IMR-90 (cell line): Measurements from ENCODE around the gene PTPRK.

ENCODE experiments used
- CHD1 ChIP-seq: IDR thresholded peaks from 2 replicates; pipeline ENCODE4 v1.6.1; 2012; ENCODE audit warnings: low read depth, low read length, improper control_type of control experiment
- ELK1 ChIP-seq: fragments of 150-350 bp; IDR thresholded peaks from 2 replicates; pipeline ENCODE4 v1.6.1; 2016; ENCODE audit warnings: low read depth, mild to moderate bottlenecking, low read length, moderate library complexity, borderline replicate concordance
- MAZ ChIP-seq: IDR thresholded peaks from 2 replicates; pipeline ENCODE4 v1.6.1; 2012; ENCODE audit warnings: low read depth, mild to moderate bottlenecking, low read length, improper control_type of control experiment, moderate library complexity, borderline replicate concordance
- NFE2L2 ChIP-seq: fragments of 150-350 bp; IDR thresholded peaks from 2 replicates; pipeline ENCODE4 v1.6.1; 2016; ENCODE audit warnings: low read depth, mild to moderate bottlenecking, low read length
- POLR2A ChIP-seq: IDR thresholded peaks from 2 replicates; pipeline ENCODE4 v1.6.1; 2012; ENCODE audit warnings: mild to moderate bottlenecking, low read depth, low read length
- RAD21 ChIP-seq: IDR thresholded peaks from 2 replicates; pipeline ENCODE4 v1.6.1; 2012; ENCODE audit warnings: low read length, improper control_type of control experiment
- RFX5 ChIP-seq: IDR thresholded peaks from 2 replicates; pipeline ENCODE4 v1.8.0; 2012; ENCODE audit warnings: low read depth, mild to moderate bottlenecking, low read length, moderate library complexity
- SMC3 ChIP-seq: fragments of 150-350 bp; IDR thresholded peaks from 2 replicates; pipeline ENCODE4 v1.6.1; 2016; ENCODE audit warnings: low read depth, mild to moderate bottlenecking, antibody characterized with exemption, low read length, moderate library complexity
- TF ChIP-seq, protein P1 (sequence below): conservative IDR thresholded peaks from 2 replicates; pipeline ENCODE4 v1.5.1; 2012; ENCODE audit warnings: mild to moderate bottlenecking, low read depth, low read length, improper control_type of control experiment
- TF ChIP-seq, protein P2 (sequence below): fragments of 150-350 bp; IDR thresholded peaks from 2 replicates; pipeline ENCODE4 v1.6.1; 2017; ENCODE audit warnings: mild to moderate bottlenecking, antibody characterized with exemption, low read length, low read depth

- TF ChIP-seq RFX5 (no peak), POLR2A (no peak), CHD1 (no peak), MAZ (no peak), ELK1 (no peak), NFE2L2 (no peak), SMC3 (no peak), RAD21 (no peak)
- TF ChIP-seq, protein P1, sequence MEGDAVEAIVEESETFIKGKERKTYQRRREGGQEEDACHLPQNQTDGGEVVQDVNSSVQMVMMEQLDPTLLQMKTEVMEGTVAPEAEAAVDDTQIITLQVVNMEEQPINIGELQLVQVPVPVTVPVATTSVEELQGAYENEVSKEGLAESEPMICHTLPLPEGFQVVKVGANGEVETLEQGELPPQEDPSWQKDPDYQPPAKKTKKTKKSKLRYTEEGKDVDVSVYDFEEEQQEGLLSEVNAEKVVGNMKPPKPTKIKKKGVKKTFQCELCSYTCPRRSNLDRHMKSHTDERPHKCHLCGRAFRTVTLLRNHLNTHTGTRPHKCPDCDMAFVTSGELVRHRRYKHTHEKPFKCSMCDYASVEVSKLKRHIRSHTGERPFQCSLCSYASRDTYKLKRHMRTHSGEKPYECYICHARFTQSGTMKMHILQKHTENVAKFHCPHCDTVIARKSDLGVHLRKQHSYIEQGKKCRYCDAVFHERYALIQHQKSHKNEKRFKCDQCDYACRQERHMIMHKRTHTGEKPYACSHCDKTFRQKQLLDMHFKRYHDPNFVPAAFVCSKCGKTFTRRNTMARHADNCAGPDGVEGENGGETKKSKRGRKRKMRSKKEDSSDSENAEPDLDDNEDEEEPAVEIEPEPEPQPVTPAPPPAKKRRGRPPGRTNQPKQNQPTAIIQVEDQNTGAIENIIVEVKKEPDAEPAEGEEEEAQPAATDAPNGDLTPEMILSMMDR = no peak
- TF ChIP-seq, protein P2, sequence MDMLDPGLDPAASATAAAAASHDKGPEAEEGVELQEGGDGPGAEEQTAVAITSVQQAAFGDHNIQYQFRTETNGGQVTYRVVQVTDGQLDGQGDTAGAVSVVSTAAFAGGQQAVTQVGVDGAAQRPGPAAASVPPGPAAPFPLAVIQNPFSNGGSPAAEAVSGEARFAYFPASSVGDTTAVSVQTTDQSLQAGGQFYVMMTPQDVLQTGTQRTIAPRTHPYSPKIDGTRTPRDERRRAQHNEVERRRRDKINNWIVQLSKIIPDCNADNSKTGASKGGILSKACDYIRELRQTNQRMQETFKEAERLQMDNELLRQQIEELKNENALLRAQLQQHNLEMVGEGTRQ = no peak
These were observed 173.8 kb downstream of the PTPRK start for GRCh38 chr6:128346569-128346968.
